ENCODE data around the gene EPS8L2.
A peak's percentile ranks its signal among the peaks of the same experiment; 100 is the strongest.

The EPS8L2 gene

GRCh38 chr11:693887-694562 is 12.0 kb upstream of the EPS8L2 start:
- peak overlapping the region; percentile 36; the same call in 1 of the 2 replicates for H3K27ac ChIP-seq (ENCODE audit: extremely low read depth, low read depth, low read length)
- POLR2A ChIA-PET: interaction anchor here (0.6 to 3.9 kb wide), 4 partner anchors 11 to 103 kb away, joined by 3 to 19 read pairs (median 8); no protein-coding TSS in a partner anchor
- TF ChIP-seq ZIC2 (tag by site-specific recombination; IDR thresholded peaks at IDR 0.05) (peak; percentile 57), GLIS1 (tag by site-specific recombination; IDR thresholded peaks at IDR 0.05) (peak; percentile 41; the same call in 1 of the 2 replicates), SETDB1 (IDR thresholded peaks at IDR 0.05; ENCODE audit: insufficient read length, low read length) (no peak), KLF17 (tag by site-specific recombination; IDR thresholded peaks at IDR 0.05) (0 out of 2 replicates have a peak, but pooled peaks have one; percentile 23), PATZ1 (tag by site-specific recombination; IDR thresholded peaks at IDR 0.05) (peak; percentile 55; the same call in 1 of the 2 replicates), SCRT1 (tag by site-specific recombination; IDR thresholded peaks at IDR 0.05; ENCODE audit: borderline replicate concordance) (peak; percentile 80), ZNF114 (tag by site-specific recombination; IDR thresholded peaks at IDR 0.05) (no peak), MYNN (tag by site-specific recombination; IDR thresholded peaks at IDR 0.05; ENCODE audit: borderline replicate concordance) (no peak), TSHZ1 (tag by site-specific recombination; IDR thresholded peaks at IDR 0.05; ENCODE audit: borderline replicate concordance) (no peak), ZNF157 (tag by site-specific recombination; IDR thresholded peaks at IDR 0.05) (no peak), GLI4 (tag by site-specific recombination; IDR thresholded peaks at IDR 0.05) (no peak), ZNF37A (tag by site-specific recombination; IDR thresholded peaks at IDR 0.05) (no peak), SCRT2 (tag by site-specific recombination; IDR thresholded peaks at IDR 0.05) (peak; percentile 83), ZEB2 (tag by site-specific recombination; IDR thresholded peaks at IDR 0.05) (peak; percentile 100), ZNF600 (tag by site-specific recombination; IDR thresholded peaks at IDR 0.05) (peak; percentile 22; the same call in 1 of the 2 replicates), ZNF175 (tag by site-specific recombination; IDR thresholded peaks at IDR 0.05) (no peak), GLIS2 (tag by site-specific recombination; IDR thresholded peaks at IDR 0.05) (peak; percentile 83)
- TF ChIP-seq, protein P1, sequence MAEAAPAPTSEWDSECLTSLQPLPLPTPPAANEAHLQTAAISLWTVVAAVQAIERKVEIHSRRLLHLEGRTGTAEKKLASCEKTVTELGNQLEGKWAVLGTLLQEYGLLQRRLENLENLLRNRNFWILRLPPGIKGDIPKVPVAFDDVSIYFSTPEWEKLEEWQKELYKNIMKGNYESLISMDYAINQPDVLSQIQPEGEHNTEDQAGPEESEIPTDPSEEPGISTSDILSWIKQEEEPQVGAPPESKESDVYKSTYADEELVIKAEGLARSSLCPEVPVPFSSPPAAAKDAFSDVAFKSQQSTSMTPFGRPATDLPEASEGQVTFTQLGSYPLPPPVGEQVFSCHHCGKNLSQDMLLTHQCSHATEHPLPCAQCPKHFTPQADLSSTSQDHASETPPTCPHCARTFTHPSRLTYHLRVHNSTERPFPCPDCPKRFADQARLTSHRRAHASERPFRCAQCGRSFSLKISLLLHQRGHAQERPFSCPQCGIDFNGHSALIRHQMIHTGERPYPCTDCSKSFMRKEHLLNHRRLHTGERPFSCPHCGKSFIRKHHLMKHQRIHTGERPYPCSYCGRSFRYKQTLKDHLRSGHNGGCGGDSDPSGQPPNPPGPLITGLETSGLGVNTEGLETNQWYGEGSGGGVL (tag by site-specific recombination; IDR thresholded peaks at IDR 0.05): peak; percentile 79
- TF ChIP-seq, protein P2, sequence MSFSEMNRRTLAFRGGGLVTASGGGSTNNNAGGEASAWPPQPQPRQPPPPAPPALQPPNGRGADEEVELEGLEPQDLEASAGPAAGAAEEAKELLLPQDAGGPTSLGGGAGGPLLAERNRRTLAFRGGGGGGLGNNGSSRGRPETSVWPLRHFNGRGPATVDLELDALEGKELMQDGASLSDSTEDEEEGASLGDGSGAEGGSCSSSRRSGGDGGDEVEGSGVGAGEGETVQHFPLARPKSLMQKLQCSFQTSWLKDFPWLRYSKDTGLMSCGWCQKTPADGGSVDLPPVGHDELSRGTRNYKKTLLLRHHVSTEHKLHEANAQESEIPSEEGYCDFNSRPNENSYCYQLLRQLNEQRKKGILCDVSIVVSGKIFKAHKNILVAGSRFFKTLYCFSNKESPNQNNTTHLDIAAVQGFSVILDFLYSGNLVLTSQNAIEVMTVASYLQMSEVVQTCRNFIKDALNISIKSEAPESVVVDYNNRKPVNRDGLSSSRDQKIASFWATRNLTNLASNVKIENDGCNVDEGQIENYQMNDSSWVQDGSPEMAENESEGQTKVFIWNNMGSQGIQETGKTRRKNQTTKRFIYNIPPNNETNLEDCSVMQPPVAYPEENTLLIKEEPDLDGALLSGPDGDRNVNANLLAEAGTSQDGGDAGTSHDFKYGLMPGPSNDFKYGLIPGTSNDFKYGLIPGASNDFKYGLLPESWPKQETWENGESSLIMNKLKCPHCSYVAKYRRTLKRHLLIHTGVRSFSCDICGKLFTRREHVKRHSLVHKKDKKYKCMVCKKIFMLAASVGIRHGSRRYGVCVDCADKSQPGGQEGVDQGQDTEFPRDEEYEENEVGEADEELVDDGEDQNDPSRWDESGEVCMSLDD (tag by site-specific recombination; IDR thresholded peaks at IDR 0.05): peak; percentile 45; the same call in 1 of the 2 replicates
- no peaks in the 10 kb centered on the region for H3K4me1 ChIP-seq (ENCODE audit: control insufficient read depth, insufficient read depth, low read length)
- peaks cover 0 to 35% of the 10 kb centered on the region in 2 experiments; a peak in 2 of 3 replicates for H3K36me3 ChIP-seq (ENCODE audit: control insufficient read depth in 2 of 2, insufficient read depth in 1 of 2, low read length in 2 of 2)
- H3K9me3 ChIP-seq (ENCODE audit: control insufficient read depth, insufficient read depth, low read depth, low read length): no peaks in the 10 kb centered on the region
- CTCF ChIA-PET: interaction anchor here (0.9 to 1.4 kb wide), 2 partner anchors 13 to 33 kb away, joined by 4 to 5 read pairs; no protein-coding TSS in a partner anchor
- peak overlapping the region; percentile 89 for H3K4me3 ChIP-seq (ENCODE audit: low read depth, low read length)
